Tibial artery (tissue), 4 donors: ENCODE measurements around the gene FHDC1.

ENCODE experiments used
- DNase-seq, 2 donors: peaks; one replicate each; pipeline ENCODE4 v3.0.0-alpha.2; 2019
- H3K27ac ChIP-seq, 2 donors: fragments of 200-600 bp; sonication (generic) in 1 of 2; 1 replicate in 1 of 2; 2 replicates in 1 of 2; pipeline ENCODE4 v1.5.1; 2018 to 2019; ENCODE audit warnings: mild to moderate bottlenecking in 1 of 2
- H3K27me3 ChIP-seq, 2 donors: fragments of 200-600 bp; sonication (generic) in 1 of 2; one replicate each; pipeline versions ENCODE4 v1.5.1 to v1.6.0; 2016 to 2019
- H3K36me3 ChIP-seq, 3 donors: fragments of 200-600 bp; sonication (generic) in 2 of 3; one replicate each; pipeline ENCODE4 v1.5.1; 2016 to 2019; ENCODE audit warnings: mild to moderate bottlenecking in 2 of 3
- H3K4me1 ChIP-seq, 4 donors: fragments of 200-600 bp; sonication (generic) in 2 of 4; 1 replicate in 3 of 4; 2 replicates in 1 of 4; pipeline ENCODE4 v1.5.1; 2016 to 2019
- H3K4me3 ChIP-seq, 2 donors: fragments of 200-600 bp; sonication (generic) in 1 of 2; 1 replicate in 1 of 2; 2 replicates in 1 of 2; pipeline ENCODE4 v1.5.1; 2018 to 2019; ENCODE audit warnings: mild to moderate bottlenecking in 2 of 2
- H3K9me3 ChIP-seq, 3 donors: fragments of 200-600 bp; sonication (generic) in 1 of 3; one replicate each; pipeline ENCODE4 v1.5.1; 2016 to 2019
- intact Hi-C: fragments of 100-400 bp; cut with DNase I; formaldehyde crosslinking; loops from one replicate; pipeline ENCODE4 v1.15.0; 2023; ENCODE audit warnings: low total_unique reads
- TF ChIP-seq, protein P1 (sequence below), 2 experiments: fragments of 200-600 bp in 1 of 2; fragments of 450-650 bp in 1 of 2; IDR thresholded peaks; one replicate each; pipeline ENCODE4 v1.5.1; 2017 to 2019; ENCODE audit warnings: antibody characterized with exemption in 2 of 2, mild to moderate bottlenecking in 1 of 2, moderate library complexity in 1 of 2

Gene FHDC1

DNA sequence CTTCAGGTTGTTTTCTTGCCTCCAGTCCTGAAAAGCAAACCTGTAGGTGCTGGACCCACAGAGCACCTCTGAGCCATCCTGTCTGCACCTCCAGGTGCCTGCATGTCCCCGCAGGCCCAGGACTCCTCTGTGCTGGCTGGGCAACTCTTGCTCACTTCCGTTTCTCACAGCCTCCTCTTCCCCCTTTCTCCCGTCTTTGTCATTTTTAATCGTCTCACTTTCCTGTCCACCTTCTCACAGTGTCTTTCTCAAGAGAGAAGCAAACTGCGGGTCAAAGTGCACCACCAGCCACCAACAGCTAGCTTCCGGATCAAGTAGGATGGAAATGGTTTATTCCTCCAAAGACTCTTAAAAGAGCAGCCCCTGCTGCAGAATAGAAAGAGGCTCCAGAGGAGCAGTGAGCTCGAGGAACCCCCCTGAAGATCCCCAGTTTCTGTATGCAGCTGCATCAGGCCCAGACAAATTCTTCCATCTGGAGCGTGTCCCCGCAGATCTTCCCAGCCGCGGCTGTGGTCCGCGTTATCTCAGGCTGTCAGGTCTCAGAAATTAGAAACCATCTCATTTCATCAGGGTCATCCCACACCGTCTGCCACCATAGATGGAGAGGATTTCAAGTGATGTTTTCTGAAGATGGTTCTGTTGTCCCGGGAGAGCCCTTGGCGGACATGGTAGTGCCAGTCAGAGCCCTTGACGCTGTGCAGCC, 87.7 kb downstream of the FHDC1 start:
- Histone ChIP-seq H3K27me3 (no peaks in the 10 kb centered on the region), H3K4me3 (no peak overlapping the region), H3K9me3 (peaks cover 0 to 9% (median 7%) of the 10 kb centered on the region in 3 donors), H3K36me3 (no peaks in the 10 kb centered on the region), H3K27ac (no peak overlapping the region), H3K4me1 (no peaks in the 10 kb centered on the region)
- TF ChIP-seq, protein P1, sequence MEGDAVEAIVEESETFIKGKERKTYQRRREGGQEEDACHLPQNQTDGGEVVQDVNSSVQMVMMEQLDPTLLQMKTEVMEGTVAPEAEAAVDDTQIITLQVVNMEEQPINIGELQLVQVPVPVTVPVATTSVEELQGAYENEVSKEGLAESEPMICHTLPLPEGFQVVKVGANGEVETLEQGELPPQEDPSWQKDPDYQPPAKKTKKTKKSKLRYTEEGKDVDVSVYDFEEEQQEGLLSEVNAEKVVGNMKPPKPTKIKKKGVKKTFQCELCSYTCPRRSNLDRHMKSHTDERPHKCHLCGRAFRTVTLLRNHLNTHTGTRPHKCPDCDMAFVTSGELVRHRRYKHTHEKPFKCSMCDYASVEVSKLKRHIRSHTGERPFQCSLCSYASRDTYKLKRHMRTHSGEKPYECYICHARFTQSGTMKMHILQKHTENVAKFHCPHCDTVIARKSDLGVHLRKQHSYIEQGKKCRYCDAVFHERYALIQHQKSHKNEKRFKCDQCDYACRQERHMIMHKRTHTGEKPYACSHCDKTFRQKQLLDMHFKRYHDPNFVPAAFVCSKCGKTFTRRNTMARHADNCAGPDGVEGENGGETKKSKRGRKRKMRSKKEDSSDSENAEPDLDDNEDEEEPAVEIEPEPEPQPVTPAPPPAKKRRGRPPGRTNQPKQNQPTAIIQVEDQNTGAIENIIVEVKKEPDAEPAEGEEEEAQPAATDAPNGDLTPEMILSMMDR (IDR thresholded peaks at IDR 0.05), result no peak
- intact Hi-C loops, result no loop called here
- DNase-seq, result no peak

DNA sequence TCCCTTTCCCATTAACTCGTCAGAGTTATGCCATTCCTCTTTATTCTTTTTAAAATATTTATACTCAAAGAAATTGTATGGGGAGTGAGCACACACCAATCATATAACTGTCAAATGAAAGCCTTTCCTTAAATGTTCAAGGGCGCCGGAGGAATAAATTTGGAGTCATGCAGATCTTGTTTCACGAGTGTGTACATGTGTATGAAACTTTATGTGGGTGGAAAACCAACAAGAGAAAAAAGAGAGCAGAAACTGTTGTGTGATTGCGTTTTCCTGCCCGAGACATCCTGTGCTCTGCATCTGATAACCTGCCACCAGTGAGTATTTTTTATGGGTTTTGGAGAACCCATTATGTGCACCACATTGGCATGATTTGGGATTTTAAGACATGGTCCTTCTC, 88.3 kb downstream of the FHDC1 start:
- intact Hi-C loops, result no loop called here
- no peak overlapping the region for H3K27ac ChIP-seq
- no peak for DNase-seq
- no peaks in the 10 kb centered on the region for H3K36me3 ChIP-seq
- no peaks in the 10 kb centered on the region for H3K27me3 ChIP-seq
- no peaks in the 10 kb centered on the region for H3K4me1 ChIP-seq
- H3K4me3 ChIP-seq, result no peak overlapping the region
- TF ChIP-seq, protein P1 (IDR thresholded peaks at IDR 0.05), result no peak
- H3K9me3 ChIP-seq, result peaks cover 0 to 15% (median 14%) of the 10 kb centered on the region in 3 donors

DNA sequence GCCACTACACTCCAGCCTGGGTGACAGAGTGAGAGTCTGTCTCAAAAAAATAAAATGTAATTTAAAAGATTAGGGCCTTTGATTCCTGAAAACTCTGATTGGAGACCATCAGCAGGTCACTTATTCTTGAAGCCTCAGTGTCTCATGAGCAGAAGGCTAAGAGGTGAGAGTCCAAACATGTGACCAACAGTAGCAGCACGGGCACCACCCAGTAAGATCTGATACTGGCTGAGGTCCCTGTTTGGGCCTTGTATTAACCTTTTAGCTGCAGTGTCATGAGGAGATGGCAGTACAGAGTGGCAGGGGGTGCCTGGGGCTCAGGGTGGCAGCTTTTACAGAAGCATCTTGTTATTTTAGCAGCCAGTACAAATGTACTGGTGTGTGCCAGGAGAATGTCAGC, 89.3 kb downstream of the FHDC1 start:
- no peaks in the 10 kb centered on the region for H3K27me3 ChIP-seq
- intact Hi-C loops, result no loop called here
- H3K4me1 ChIP-seq, result no peaks in the 10 kb centered on the region
- H3K9me3 ChIP-seq, result peaks cover 0 to 16% (median 15%) of the 10 kb centered on the region in 3 donors
- no peak overlapping the region for H3K4me3 ChIP-seq
- no peaks in the 10 kb centered on the region for H3K36me3 ChIP-seq
- H3K27ac ChIP-seq, result no peak overlapping the region
- TF ChIP-seq, protein P1 (IDR thresholded peaks at IDR 0.05), result no peak
- no peak for DNase-seq

DNA sequence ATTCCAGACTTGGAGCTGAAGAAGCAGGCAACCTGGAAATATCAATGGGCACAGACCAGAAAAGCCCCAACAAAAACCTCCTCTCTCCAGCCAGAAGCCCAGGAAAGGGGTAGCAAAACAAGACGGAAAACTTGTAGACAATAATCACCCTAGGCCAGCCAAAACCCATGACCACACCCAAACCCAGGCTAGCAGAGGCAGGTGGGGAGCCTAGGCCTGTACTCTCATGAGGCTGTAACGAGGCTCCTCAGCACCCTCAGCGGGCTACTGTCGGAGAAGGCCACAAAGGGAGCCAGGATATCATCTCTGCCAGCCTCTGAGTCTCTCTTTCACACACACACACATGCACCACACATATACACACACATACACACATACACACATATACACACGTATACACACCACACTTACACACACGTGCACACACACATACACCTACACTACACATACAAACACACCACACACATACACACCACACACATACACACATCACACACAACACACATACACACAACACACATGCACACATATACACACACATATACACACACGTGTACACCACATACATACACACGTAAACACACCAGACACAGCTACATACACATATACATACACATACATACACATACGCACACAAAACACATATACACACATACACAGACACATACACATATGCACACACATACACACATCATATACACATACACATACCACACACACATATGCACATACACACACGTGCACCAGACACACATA, 90.6 kb downstream of the FHDC1 start:
- intact Hi-C loops, result no loop called here
- DNase-seq, result no peak
- H3K36me3 ChIP-seq, result no peaks in the 10 kb centered on the region
- H3K27ac ChIP-seq, result no peak overlapping the region
- no peaks in the 10 kb centered on the region for H3K4me1 ChIP-seq
- H3K27me3 ChIP-seq, result no peaks in the 10 kb centered on the region
- H3K9me3 ChIP-seq, result peaks cover 0 to 16% (median 15%) of the 10 kb centered on the region in 3 donors
- no peak overlapping the region for H3K4me3 ChIP-seq
- TF ChIP-seq, protein P1 (IDR thresholded peaks at IDR 0.05), result no peak

DNA sequence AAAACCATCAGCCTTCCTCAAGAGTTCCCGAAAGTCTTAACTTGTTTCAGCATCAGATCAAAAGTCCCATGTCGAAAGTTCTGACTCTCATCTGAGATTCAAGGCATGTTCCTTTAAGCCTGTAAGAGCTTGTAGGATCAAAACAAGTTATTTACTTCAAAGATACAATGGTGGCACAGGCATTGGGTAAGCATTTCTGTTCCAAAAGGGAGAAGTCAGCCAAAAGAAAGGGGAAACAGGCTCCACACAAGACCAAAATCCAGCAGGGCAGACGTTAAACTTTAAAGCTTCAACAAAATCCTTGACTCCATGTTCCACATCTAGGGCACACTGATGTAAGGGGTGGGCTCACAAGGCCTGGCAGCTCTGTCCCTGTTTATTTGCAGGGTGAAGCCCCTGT, 91.7 kb downstream of the FHDC1 start:
- no peak for DNase-seq
- H3K4me1 ChIP-seq, result no peaks in the 10 kb centered on the region
- intact Hi-C loops, result no loop called here
- peaks cover 0 to 16% (median 15%) of the 10 kb centered on the region in 3 donors for H3K9me3 ChIP-seq
- no peak overlapping the region for H3K27ac ChIP-seq
- H3K36me3 ChIP-seq, result no peaks in the 10 kb centered on the region
- TF ChIP-seq, protein P1 (IDR thresholded peaks at IDR 0.05), result no peak
- H3K27me3 ChIP-seq, result no peaks in the 10 kb centered on the region
- no peak overlapping the region for H3K4me3 ChIP-seq
